HUES64 (cell line): ENCODE results near the gene TRPM6.
"Not testable (repeated sequence)": the region's sequence is repeated elsewhere in the genome, so short reads cannot be mapped to it uniquely, and the experiment has no call there.

Source experiments
- H3K27ac ChIP-seq: 2 replicates; pipeline ENCODE4 v1.7.0; 2013; ENCODE audit warnings: low read depth, low read length, inconsistent platforms
- H3K27me3 ChIP-seq: 2 replicates; pipeline ENCODE4 v1.6.1; 2013; ENCODE audit warnings: mild to moderate bottlenecking, low read length; ENCODE audit not compliant: insufficient read depth
- H3K36me3 ChIP-seq: 2 replicates; pipeline ENCODE4 v1.6.1; 2013; ENCODE audit warnings: mild to moderate bottlenecking, low read length; ENCODE audit not compliant: insufficient read depth
- H3K4me1 ChIP-seq: 2 replicates; pipeline ENCODE4 v1.6.1; 2013; ENCODE audit warnings: mild to moderate bottlenecking, low read length, moderate library complexity; ENCODE audit not compliant: insufficient read depth
- H3K4me3 ChIP-seq: 2 replicates; pipeline ENCODE4 v1.5.1; 2013; ENCODE audit warnings: mild to moderate bottlenecking, low read length, moderate library complexity
- H3K9ac ChIP-seq: 2 replicates; pipeline ENCODE4 v1.6.1; 2013; ENCODE audit warnings: mild to moderate bottlenecking, low read depth, low read length
- H3K9me3 ChIP-seq: 2 replicates; pipeline ENCODE4 v1.6.1; 2013; ENCODE audit warnings: low read depth, low read length; ENCODE audit not compliant: insufficient read depth
- WGBS: fragments of 150-250, 120-280 bp; methylation state at CpG from one replicate; pipeline ENCODE4 v1.1.7; 2013; ENCODE audit warnings: missing lambda C conversion rate; 5-methylcytosine and 5-hydroxymethylcytosine counted together

Gene TRPM6

GRCh38 chr9:74887981-74888370 is 255 bp upstream of the TRPM6 start:
- peak overlapping the region; percentile 82 for H3K4me3 ChIP-seq

GRCh38 chr9:74876382-74876949 is 11.3 kb downstream of the TRPM6 start:
- Histone ChIP-seq H3K27me3 (no peaks in the 10 kb centered on the region), H3K27ac (no peak overlapping the region), H3K4me3 (no peak overlapping the region), H3K36me3 (no peaks in the 10 kb centered on the region), H3K4me1 (no peaks in the 10 kb centered on the region), H3K9ac (no peak overlapping the region), H3K9me3 (no peaks in the 10 kb centered on the region)
- 88% methylated on average over 3 of the region's 3 CpGs for WGBS

More at GRCh38 chr9:74887981-74888370, 255 bp upstream of the TRPM6 start:
- no peaks in the 10 kb centered on the region for H3K36me3 ChIP-seq
- WGBS: 65% methylated on average over 4 of the region's 4 CpGs
- no peak overlapping the region for H3K27ac ChIP-seq
- no peak overlapping the region for H3K9ac ChIP-seq
- H3K9me3 ChIP-seq: no peaks in the 10 kb centered on the region
- H3K27me3 ChIP-seq: peaks cover 31% of the 10 kb centered on the region
- H3K4me1 ChIP-seq: no peaks in the 10 kb centered on the region; the same call in 1 of the 2 replicates

- Histone ChIP-seq H3K36me3 (no peaks in the 10 kb centered on the region), H3K4me3 (no peak overlapping the region), H3K27me3 (no peaks in the 10 kb centered on the region), H3K9me3 (no peaks in the 10 kb centered on the region), H3K27ac (no peak overlapping the region), H3K4me1 (no peaks in the 10 kb centered on the region), H3K9ac (no peak overlapping the region)
- WGBS: 78% methylated on average over 1 of the region's 1 CpG
Measured at GRCh38 chr9:74875656-74876055, 12.1 kb downstream of the TRPM6 start.

GRCh38 chr9:74874220-74874619 is 13.5 kb downstream of the TRPM6 start:
- Histone ChIP-seq H3K9ac (no peak overlapping the region), H3K27me3 (no peaks in the 10 kb centered on the region), H3K36me3 (no peaks in the 10 kb centered on the region), H3K27ac (no peak overlapping the region), H3K4me3 (no peak overlapping the region), H3K9me3 (no peaks in the 10 kb centered on the region), H3K4me1 (no peaks in the 10 kb centered on the region)
- 100% methylated on average over 1 of the region's 2 CpGs for WGBS

- Histone ChIP-seq H3K9ac (no peak overlapping the region), H3K27ac (no peak overlapping the region), H3K36me3 (no peaks in the 10 kb centered on the region), H3K9me3 (no peaks in the 10 kb centered on the region), H3K27me3 (no peaks in the 10 kb centered on the region), H3K4me1 (no peaks in the 10 kb centered on the region), H3K4me3 (no peak overlapping the region)
- WGBS: 87% methylated on average over 9 of the region's 9 CpGs
Measured at GRCh38 chr9:74872619-74873233, 15.0 kb downstream of the TRPM6 start.

- H3K27me3 ChIP-seq: no peaks in the 10 kb centered on the region
- no peak overlapping the region for H3K4me3 ChIP-seq
- 81% methylated on average over 3 of the region's 4 CpGs for WGBS
- H3K9ac ChIP-seq: no peak overlapping the region
- no peaks in the 10 kb centered on the region for H3K4me1 ChIP-seq
- no peaks in the 10 kb centered on the region for H3K9me3 ChIP-seq
- H3K36me3 ChIP-seq: no peaks in the 10 kb centered on the region
- no peak overlapping the region for H3K27ac ChIP-seq
Measured at GRCh38 chr9:74867483-74867882, 20.2 kb downstream of the TRPM6 start.

- WGBS: 94% methylated on average over 3 of the region's 3 CpGs
- no peaks in the 10 kb centered on the region for H3K27me3 ChIP-seq
- no peak overlapping the region for H3K4me3 ChIP-seq
- no peak overlapping the region for H3K9ac ChIP-seq
- no peaks in the 10 kb centered on the region for H3K36me3 ChIP-seq
- no peaks in the 10 kb centered on the region for H3K9me3 ChIP-seq
- H3K27ac ChIP-seq: no peak overlapping the region
- no peaks in the 10 kb centered on the region for H3K4me1 ChIP-seq
Measured at GRCh38 chr9:74865177-74865576, 22.5 kb downstream of the TRPM6 start.

GRCh38 chr9:74861773-74862474 is 25.8 kb downstream of the TRPM6 start:
- Histone ChIP-seq H3K4me1 (no peaks in the 10 kb centered on the region), H3K36me3 (no peaks in the 10 kb centered on the region), H3K4me3 (no peak overlapping the region), H3K9me3 (no peaks in the 10 kb centered on the region), H3K9ac (no peak overlapping the region), H3K27me3 (no peaks in the 10 kb centered on the region), H3K27ac (no peak overlapping the region)
- WGBS: 94% methylated on average over 6 of the region's 6 CpGs

- no peaks in the 10 kb centered on the region for H3K9me3 ChIP-seq
- H3K27me3 ChIP-seq: no peaks in the 10 kb centered on the region
- no peak overlapping the region for H3K4me3 ChIP-seq
- no peak overlapping the region for H3K27ac ChIP-seq
- H3K4me1 ChIP-seq: no peaks in the 10 kb centered on the region
- H3K9ac ChIP-seq: no peak overlapping the region
- WGBS: 94% methylated on average over 2 of the region's 3 CpGs
- H3K36me3 ChIP-seq: no peaks in the 10 kb centered on the region
Measured at GRCh38 chr9:74861071-74861470, 26.6 kb downstream of the TRPM6 start.

GRCh38 chr9:74860247-74860646 is 27.5 kb downstream of the TRPM6 start:
- 91% methylated on average over 5 of the region's 5 CpGs for WGBS
- H3K27ac ChIP-seq, H3K27me3 ChIP-seq, H3K36me3 ChIP-seq, H3K4me3 ChIP-seq, H3K4me1 ChIP-seq, H3K9me3 ChIP-seq, H3K9ac ChIP-seq: not testable (repeated sequence)

- no peaks in the 10 kb centered on the region for H3K9me3 ChIP-seq
- no peak overlapping the region for H3K4me3 ChIP-seq
- 100% methylated on average over 2 of the region's 2 CpGs for WGBS
- no peaks in the 10 kb centered on the region for H3K4me1 ChIP-seq
- no peak overlapping the region for H3K27ac ChIP-seq
- H3K9ac ChIP-seq: no peak overlapping the region
- no peaks in the 10 kb centered on the region for H3K27me3 ChIP-seq
- no peaks in the 10 kb centered on the region for H3K36me3 ChIP-seq
Measured at GRCh38 chr9:74859786-74860185, 27.9 kb downstream of the TRPM6 start.
